ENCODE results near the gene HDAC8. TPM values are rescaled to one million over a fixed set of nuclear protein-coding genes. Genes with fewer than 3 reads are reported as not detected.

Gene HDAC8
- total RNA-seq, 2 experiments from 2014 or later = 32.5 to 40.0 TPM

DNA sequence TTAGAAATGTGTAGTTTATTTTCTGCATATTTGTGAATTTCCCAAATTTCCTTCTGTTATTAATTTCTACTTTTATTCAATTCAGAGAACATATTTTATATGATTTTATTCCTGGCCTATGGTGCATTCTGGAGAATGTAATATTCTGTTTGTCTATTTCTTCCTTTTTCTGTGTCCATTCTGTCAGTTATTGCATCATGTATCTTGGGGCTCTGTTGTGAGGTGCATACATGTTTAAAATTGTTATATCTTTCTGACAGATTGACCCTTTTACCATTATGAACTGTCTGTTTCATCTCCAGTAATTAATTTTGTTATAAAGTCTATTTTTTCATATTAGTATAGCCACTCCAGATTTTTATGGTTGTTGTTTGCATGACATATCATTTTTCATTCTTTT lies 170.0 kb downstream of the HDAC8 start:
- no peaks in the 10 kb centered on the region for H3K9me3 ChIP-seq (ENCODE audit: low read length)
- intact Hi-C loops (cut with micrococcal nuclease; ENCODE audit: unreplicated experiment) = no loop called here
- no peak for TF ChIP-seq EZH2phosphoT487 (IDR thresholded peaks at IDR 0.05; ENCODE audit: borderline replicate concordance, low read depth, low read length)
- no peak for TF ChIP-seq CTCF (conservative IDR thresholded peaks at IDR 0.05; ENCODE audit: low read length)
- H3K4me3 ChIP-seq (ENCODE audit: low read depth, low read length, poor library complexity, severe bottlenecking) = no peak overlapping the region
- no peak overlapping the region for H3K27ac ChIP-seq (ENCODE audit: low read depth, low read length, poor library complexity, severe bottlenecking)
- DNase-seq (ENCODE audit: low spot score) = no peak
- ChIA-PET POLR2A (interaction anchor here (0.6 to 0.7 kb wide), 3 partner anchors 51 to 958 kb away, joined by 3 read pairs; no protein-coding TSS in a partner anchor), CTCF (ENCODE audit: unreplicated experiment) (no interaction called here)
- no peaks in the 10 kb centered on the region for H3K79me2 ChIP-seq (ENCODE audit: insufficient read depth, low read depth, low read length)
- no peaks in the 10 kb centered on the region for H3K9me2 ChIP-seq (ENCODE audit: insufficient read depth, low read length)
- H3K36me3 ChIP-seq (ENCODE audit: insufficient read depth, low read length) = no peaks in the 10 kb centered on the region
- H2AFZ ChIP-seq (ENCODE audit: low read length) = no peak overlapping the region
- no peaks in the 10 kb centered on the region for H3K4me1 ChIP-seq (ENCODE audit: insufficient read depth, low read length, poor library complexity, severe bottlenecking)
- no peaks in the 10 kb centered on the region for H4K20me1 ChIP-seq (ENCODE audit: insufficient read depth, low read length)
- BruUV-seq (replicated peaks) = no TSS peak
- H3K4me2 ChIP-seq (ENCODE audit: low read length) = no peak overlapping the region

DNA sequence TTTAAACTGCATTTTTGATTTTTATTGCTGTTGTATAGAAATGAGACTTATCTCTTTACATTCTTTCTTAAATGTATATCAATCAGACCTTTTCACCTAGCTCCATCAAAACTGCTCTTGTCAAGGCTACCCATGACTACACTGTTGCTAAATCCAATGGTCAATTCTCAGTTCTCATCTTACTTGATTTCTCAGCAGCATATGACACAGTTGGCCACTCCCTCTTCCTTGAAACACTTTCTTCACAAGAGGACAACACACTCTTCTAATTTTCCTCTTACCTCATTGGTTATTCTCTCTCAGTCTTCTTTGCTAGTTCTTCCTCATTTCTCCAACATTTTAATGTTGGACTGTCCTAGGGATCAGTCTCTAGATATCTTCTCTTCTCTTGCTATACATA lies 172.8 kb downstream of the HDAC8 start:
- H3K4me1 ChIP-seq (ENCODE audit: insufficient read depth, low read length, poor library complexity, severe bottlenecking) = no peaks in the 10 kb centered on the region
- no peaks in the 10 kb centered on the region for H4K20me1 ChIP-seq (ENCODE audit: insufficient read depth, low read length)
- no peaks in the 10 kb centered on the region for H3K79me2 ChIP-seq (ENCODE audit: insufficient read depth, low read depth, low read length)
- no peak overlapping the region for H3K4me3 ChIP-seq (ENCODE audit: low read depth, low read length, poor library complexity, severe bottlenecking)
- H3K4me2 ChIP-seq (ENCODE audit: low read length) = no peak overlapping the region
- CTCF ChIA-PET (ENCODE audit: unreplicated experiment) = no interaction called here
- no peak overlapping the region for H2AFZ ChIP-seq (ENCODE audit: low read length)
- no peaks in the 10 kb centered on the region for H3K9me3 ChIP-seq (ENCODE audit: low read length)
- no peaks in the 10 kb centered on the region for H3K36me3 ChIP-seq (ENCODE audit: insufficient read depth, low read length)
- H3K9me2 ChIP-seq (ENCODE audit: insufficient read depth, low read length) = no peaks in the 10 kb centered on the region
- POLR2A ChIA-PET = no interaction called here
- H3K27ac ChIP-seq (ENCODE audit: low read depth, low read length, poor library complexity, severe bottlenecking) = no peak overlapping the region
- intact Hi-C loops (cut with micrococcal nuclease; ENCODE audit: unreplicated experiment) = no loop called here
- no peak for DNase-seq (ENCODE audit: low spot score)
- TF ChIP-seq EZH2phosphoT487 (IDR thresholded peaks at IDR 0.05; ENCODE audit: borderline replicate concordance, low read depth, low read length) (no peak), CTCF (conservative IDR thresholded peaks at IDR 0.05; ENCODE audit: low read length) (no peak)
- no TSS peak for BruUV-seq (replicated peaks)

GRCh38 chrX:72396117-72396516 lies 176.5 kb downstream of the HDAC8 start:
- Histone ChIP-seq H3K36me3 (ENCODE audit: insufficient read depth, low read length) (no peaks in the 10 kb centered on the region), H3K4me1 (ENCODE audit: insufficient read depth, low read length, poor library complexity, severe bottlenecking) (no peaks in the 10 kb centered on the region), H3K79me2 (ENCODE audit: insufficient read depth, low read depth, low read length) (no peaks in the 10 kb centered on the region), H3K4me3 (ENCODE audit: low read depth, low read length, poor library complexity, severe bottlenecking) (no peak overlapping the region), H4K20me1 (ENCODE audit: insufficient read depth, low read length) (no peaks in the 10 kb centered on the region), H2AFZ (ENCODE audit: low read length) (no peak overlapping the region), H3K9me3 (ENCODE audit: low read length) (no peaks in the 10 kb centered on the region), H3K4me2 (ENCODE audit: low read length) (no peak overlapping the region), H3K9me2 (ENCODE audit: insufficient read depth, low read length) (no peaks in the 10 kb centered on the region), H3K27ac (ENCODE audit: low read depth, low read length, poor library complexity, severe bottlenecking) (no peak overlapping the region)
- CTCF ChIA-PET (ENCODE audit: unreplicated experiment) = no interaction called here
- no peak for TF ChIP-seq CTCF (conservative IDR thresholded peaks at IDR 0.05; ENCODE audit: low read length)
- no peak for TF ChIP-seq EZH2phosphoT487 (IDR thresholded peaks at IDR 0.05; ENCODE audit: borderline replicate concordance, low read depth, low read length)
- DNase-seq (ENCODE audit: low spot score) = no peak
- BruUV-seq (replicated peaks) = no TSS peak
- intact Hi-C loops (cut with micrococcal nuclease; ENCODE audit: unreplicated experiment) = no loop called here
- POLR2A ChIA-PET = no interaction called here

Data from OCI-LY7 (cell line).